HG03039 (cell line): ENCODE results near the gene NAA15.
"Not testable (repeated sequence)": the region's sequence is repeated elsewhere in the genome, so short reads cannot be mapped to it uniquely, and the experiment has no call there.

ENCODE experiments used
- ATAC-seq: cut with Tn5 transposase; IDR thresholded peaks from one replicate; pipeline ENCODE4 v1.9.1; 2021; ENCODE audit warnings: mild to moderate bottlenecking, moderate library complexity; ENCODE audit not compliant: unreplicated experiment

NAA15 gene

GRCh38 chr4:139301113-139301820 lies at the start of gene NAA15:
Gene NAA15, plus strand, starts transcription at chr4:139301505. Its CDS starts 273 bp downstream, at chr4:139301778.
- ATAC-seq: peak; percentile 87

- ATAC-seq: no peak
Observed at GRCh38 chr4:139253046-139253445, 48.3 kb upstream of the NAA15 start.

GRCh38 chr4:139253713-139254112 lies 47.6 kb upstream of the NAA15 start:
- no peak for ATAC-seq

- not testable (repeated sequence) for ATAC-seq
Observed at GRCh38 chr4:139255581-139255980, 45.7 kb upstream of the NAA15 start.

- no peak for ATAC-seq
Observed at GRCh38 chr4:139256349-139256748, 45.0 kb upstream of the NAA15 start.

- no peak for ATAC-seq
Observed at GRCh38 chr4:139265654-139266053, 35.7 kb upstream of the NAA15 start.

GRCh38 chr4:139266208-139266582 lies 35.1 kb upstream of the NAA15 start:
- no peak for ATAC-seq

GRCh38 chr4:139266583-139267257 lies 34.6 kb upstream of the NAA15 start:
- peak; percentile 96 for ATAC-seq

GRCh38 chr4:139267301-139267700 lies 34.0 kb upstream of the NAA15 start:
- no peak for ATAC-seq

- no peak for ATAC-seq
Observed at GRCh38 chr4:139273835-139274234, 27.5 kb upstream of the NAA15 start.

GRCh38 chr4:139274790-139275189 lies 26.5 kb upstream of the NAA15 start:
- ATAC-seq: no peak

GRCh38 chr4:139275281-139275735 lies 26.0 kb upstream of the NAA15 start:
- ATAC-seq: no peak

- no peak for ATAC-seq
Observed at GRCh38 chr4:139278485-139278884, 22.8 kb upstream of the NAA15 start.

- no peak for ATAC-seq
Observed at GRCh38 chr4:139278912-139279759, 22.2 kb upstream of the NAA15 start.

- ATAC-seq: no peak
Observed at GRCh38 chr4:139279760-139280620, 21.3 kb upstream of the NAA15 start, which contains the start of gene MGARP. Gene MGARP, minus strand, starts transcription at chr4:139280225. Its CDS starts 67 bp downstream, at chr4:139280158.

- no peak for ATAC-seq
Observed at GRCh38 chr4:139282065-139282720, 19.1 kb upstream of the NAA15 start.

GRCh38 chr4:139282721-139283075 lies 18.6 kb upstream of the NAA15 start:
- no peak for ATAC-seq

GRCh38 chr4:139286186-139286698 lies 15.1 kb upstream of the NAA15 start:
- no peak for ATAC-seq

GRCh38 chr4:139295206-139295941 lies 5.9 kb upstream of the NAA15 start:
- peak; percentile 90 for ATAC-seq
